CD4-positive, alpha-beta T cell treated with Interferon gamma for 1 hour (primary cell): Measurements from ENCODE around the gene BAZ2B.
"Not testable (repeated sequence)": the region's sequence is repeated elsewhere in the genome, so short reads cannot be mapped to it uniquely, and the experiment has no call there.

ENCODE experiments used
- DNase-seq: peaks from one replicate; pipeline ENCODE4 v3.0.0-alpha.2; 2020

BAZ2B gene

DNA sequence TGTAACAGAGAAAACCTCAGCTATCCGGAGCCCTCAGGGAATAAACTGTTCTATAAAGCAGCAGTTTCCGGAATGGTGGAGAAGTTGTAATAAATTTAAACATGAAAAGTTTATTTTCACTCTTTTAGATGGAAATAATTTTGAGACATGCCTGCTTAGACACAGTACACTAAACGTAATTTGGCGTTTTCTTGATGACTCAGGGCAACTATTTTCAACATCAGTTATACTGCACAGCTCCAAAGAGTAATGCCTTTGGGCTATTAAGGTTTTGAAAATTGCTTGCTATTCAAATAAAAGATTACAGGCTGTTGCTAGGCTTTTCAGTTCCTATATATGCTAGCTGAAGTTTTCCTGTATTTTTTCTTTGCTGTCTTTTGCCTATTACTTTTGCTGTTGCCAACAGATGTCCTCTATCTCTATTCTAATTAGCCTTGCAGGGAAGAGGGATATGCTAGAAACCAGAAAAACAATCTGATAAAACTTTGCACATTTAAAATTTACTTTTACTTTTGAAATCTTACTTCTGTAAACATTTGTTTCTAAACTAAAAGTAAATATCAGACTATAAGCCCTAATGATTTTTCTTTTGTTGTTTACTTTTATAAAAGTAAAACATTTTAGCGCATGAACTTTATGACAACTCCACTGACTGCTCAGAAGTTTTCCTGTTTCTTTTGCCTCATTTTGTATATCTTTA lies 216.5 kb downstream of the BAZ2B start:
- DNase-seq: no peak

DNA sequence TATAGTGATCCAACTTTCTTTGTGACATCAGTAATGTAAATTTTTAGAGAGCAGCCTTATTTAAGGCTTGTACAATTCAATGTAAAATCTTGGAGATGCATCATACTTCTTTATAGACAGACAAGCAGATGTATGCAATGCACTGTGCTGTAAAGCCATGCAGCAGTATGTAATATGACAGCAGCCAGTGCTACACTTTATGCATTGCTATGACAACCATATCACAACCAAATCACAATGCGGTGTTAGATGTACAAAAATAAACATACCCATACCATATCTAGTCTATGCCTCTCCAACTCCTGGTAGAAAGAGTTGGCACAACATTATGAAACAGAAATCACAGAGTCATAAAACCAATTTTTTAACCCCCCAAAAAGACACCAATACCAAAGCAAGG lies 219.5 kb downstream of the BAZ2B start:
- DNase-seq: no peak

DNA sequence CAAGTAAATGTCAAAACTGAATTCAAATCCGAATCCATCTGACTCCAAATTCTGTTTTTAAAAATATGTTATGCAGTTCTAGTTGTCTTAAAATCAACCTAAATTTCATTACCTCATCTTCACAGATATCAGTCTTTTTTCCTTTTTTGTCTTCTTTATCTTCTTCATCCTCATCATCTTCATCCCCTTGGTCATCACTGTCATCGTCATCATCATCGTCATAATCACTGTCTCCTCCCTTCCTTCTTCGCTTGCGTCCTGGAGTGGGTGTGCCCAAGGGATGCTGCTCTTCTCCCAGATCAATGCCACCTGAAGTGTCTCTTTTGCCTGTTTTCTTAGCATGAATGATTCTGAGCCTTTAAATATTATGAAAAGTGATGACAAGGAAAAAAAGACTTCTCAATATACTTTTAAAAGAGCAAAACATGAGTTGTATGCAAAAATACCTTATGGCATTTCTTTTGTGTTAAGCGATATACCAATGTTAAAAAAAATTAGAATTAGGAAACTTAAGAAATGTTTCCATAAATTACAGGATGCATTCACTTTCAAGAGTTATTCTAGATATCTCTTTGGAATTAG lies 233.8 kb downstream of the BAZ2B start:
- DNase-seq: no peak

DNA sequence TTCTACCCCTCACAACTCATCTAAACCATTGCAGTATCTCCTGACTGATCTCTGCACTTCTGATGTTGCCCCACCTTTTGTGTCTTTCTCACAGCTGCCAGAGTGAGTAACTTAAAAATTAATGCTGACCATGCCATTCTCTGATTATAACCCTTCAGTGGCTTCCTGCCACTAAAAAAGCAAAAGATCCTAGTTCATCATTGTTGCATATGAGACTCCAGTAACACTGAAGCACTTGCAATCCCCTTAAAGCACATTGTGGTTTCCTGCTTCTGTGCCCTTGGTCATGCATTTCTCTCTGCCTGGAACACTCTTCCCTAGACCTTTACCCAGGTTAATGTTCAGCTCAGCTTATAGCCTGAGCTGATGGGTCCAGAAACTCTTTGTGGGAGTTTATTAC lies 234.8 kb downstream of the BAZ2B start:
- DNase-seq: no peak

DNA sequence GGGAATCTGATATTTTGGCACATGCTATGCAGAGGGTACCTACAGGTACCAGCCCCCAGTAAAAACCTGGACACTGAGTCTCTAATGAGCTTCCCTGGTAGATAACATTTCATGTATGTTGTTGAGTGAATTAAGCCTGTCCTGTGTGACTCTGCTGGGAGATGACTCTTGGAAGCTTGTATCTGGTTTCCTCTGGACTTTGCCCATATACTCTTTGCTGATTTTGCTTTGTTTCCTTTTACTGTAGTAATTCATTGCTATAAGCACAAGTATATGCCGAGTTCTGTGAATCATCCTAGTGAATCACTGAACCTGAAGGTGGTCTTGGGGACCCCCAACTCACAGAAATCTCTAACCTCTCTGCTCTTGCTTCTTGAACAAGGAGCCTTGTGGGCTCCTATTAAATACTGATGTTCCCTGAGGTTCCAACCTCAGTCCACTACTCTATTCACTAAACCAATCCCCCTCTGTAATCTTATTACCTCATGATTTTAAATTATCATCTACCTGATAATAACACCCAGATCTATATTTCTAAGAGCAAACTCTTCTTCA lies 235.6 kb downstream of the BAZ2B start:
- no peak for DNase-seq

DNA sequence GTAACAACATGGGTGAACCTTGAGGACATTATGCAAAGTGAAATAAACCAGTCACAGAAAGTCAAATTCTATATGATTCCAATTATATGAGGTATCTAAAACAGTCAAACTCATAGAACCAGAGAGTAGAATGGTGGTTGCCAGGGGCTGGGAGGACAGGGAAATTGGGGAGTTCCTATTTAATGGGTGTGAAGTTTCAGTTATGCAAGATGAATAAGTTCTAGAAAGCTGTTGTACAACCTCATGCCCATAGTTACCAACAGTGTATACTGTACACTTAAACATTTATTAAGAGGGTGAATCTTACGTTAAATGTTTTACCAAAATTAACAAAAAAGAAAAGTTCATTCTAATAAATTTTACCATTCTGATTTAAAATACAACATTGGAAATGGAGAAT lies 237.2 kb downstream of the BAZ2B start:
- DNase-seq: no peak

DNA sequence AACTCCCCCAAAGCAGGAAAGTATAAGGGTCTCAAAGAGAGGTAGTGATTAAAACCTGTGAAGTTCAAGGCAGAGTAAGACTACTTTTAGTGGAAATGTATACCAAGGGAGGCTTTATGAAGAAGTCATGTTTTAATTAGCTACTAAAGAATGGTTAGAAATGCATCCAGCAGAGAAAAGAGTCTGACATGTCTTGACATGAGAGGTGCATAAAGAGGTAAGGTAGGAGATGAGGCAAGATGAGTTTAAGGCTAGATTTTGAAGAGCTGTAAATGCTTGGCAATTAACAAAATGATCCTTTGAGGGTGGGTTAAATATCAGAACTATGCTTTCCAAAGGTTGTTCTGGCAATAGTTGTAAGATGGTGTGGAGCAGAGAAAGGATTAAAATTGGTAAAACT lies 241.1 kb downstream of the BAZ2B start:
- no peak for DNase-seq

DNA sequence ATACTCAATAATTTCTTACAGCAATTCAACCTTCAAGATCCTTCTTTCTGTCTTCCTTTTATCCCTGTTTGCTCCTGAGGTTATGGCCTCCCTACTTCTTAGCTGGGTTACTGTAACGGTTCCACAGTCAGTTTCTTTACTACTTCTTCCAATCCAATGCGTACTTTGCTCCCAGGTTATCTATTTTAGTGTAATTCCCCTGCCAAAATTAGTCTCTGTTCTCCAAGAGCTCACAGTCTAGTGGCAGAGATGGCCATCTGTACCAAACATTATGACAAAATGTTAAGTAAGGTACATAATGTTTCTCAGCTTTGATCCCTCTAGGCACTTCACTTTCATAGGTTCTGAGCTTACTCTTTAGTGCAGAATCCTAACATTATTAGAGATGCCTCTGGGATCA lies 244.8 kb downstream of the BAZ2B start:
- DNase-seq: no peak

DNA sequence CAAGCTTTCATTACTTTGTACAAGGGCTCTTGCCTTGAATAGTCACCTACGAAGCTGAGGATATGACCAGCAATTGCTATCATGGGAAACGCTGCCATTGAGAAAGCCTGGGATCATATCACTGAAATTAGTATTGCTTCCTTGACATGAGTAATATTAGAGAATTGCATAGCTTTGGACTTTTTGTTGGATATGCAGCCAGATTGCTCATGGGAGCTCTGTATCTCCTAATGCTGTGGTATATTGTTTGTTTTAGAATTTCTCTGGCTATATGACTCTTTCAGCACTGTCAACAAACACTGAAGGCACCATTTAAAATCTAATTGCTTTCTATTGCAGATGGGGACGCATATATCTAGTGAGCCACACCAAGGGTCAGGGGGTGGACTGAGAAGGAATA lies 249.8 kb downstream of the BAZ2B start:
- DNase-seq: no peak

DNA sequence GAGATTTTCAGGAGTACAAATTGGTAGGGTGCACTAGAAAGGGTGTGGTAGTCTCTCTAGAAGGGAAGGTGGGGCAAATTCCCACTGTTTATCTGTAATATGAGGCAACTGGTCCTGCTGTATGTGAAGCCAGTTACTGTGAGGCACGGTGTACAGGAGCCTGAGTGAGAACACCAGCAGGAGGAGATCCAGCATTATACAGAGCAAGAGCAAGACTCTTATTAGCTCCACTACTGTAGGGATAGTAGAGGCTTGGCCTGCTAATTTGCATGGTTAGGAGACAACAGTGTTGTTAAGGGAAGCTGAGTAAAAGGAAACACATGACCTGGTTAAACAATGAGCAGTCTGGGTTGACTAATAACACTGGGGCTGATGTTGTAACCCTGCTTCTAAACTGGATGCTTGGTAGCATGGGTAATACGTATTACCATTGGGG lies 253.5 kb downstream of the BAZ2B start:
- DNase-seq: no peak

DNA sequence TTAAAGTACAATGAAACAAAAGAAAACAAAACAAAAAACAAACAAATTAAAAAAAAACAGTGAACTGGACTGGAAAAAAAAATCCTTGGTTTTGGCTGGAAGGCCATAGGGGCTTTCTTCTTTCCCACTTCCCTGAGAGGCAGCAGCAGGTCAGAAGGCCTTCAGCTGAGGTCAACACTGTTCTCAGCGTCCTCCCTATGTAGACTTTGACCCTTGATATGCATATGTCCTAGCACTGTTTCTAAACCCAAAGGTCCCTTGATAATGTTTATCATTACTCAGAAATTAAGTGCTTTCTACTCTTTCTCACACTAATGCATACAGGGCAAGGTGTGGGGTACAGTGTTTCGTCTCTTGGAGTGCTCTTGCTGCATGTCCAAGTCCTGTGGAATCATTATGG lies 254.3 kb downstream of the BAZ2B start:
- no peak for DNase-seq

DNA sequence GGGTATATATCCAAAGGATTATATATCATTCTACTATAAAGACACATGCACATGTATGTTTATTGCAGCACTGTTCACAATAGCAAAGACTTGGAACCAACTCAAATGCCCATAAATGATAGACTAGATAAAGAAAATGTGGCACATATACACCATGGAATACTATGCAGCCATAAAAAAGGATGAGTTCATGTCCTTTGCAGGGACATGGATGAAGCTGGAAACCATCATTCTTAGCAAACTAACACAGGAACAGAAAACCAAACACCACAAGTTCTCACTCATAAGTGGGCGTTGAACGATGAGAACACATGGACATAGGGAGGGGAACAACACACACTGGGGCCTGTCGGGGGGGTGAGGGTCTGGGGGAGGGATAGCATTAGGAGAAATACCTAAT lies 254.7 kb downstream of the BAZ2B start:
- not testable (repeated sequence) for DNase-seq

DNA sequence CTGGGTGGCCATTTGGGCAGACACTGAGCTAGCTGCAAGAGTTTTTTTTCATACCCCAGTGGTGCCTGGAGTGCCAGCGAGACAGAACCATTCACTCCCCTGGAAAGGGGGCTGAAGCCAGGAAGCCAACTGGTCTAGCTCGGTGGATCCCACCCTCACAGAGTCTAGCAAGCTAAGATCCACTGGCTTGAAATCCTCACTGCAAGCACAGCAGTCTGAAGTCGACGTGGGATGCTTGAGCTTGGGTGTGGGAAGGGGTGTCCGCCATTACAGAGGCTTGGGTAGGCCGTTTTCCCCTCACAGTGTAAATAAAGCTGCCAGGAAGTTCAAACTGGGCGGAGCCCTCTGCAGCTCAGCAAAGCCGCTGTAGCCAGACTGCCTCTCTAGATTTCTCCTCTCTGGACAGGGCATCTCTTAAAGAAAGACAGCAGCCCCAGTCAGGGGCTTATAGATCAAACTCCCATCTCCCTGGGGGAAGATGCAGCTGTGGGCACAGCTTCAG lies 260.2 kb downstream of the BAZ2B start:
- no peak for DNase-seq

DNA sequence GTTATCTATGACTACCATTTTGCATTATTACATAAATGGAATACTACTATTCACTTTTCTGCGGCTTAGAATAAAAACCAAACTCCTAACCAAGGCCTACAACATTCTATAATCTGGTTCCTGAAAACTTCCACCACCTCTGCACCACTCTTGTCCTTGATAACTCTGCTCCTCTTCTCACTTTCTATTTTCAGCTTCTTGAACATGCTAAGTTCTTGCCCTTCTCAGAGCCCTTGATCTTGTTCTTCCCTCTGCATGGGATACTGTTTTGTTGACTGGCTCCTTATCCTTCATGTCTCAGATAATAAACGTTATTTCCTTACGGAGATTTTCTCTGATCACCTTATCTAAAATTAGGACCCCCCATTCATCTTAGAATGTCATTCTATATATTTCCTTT lies 264.4 kb downstream of the BAZ2B start:
- no peak for DNase-seq

DNA sequence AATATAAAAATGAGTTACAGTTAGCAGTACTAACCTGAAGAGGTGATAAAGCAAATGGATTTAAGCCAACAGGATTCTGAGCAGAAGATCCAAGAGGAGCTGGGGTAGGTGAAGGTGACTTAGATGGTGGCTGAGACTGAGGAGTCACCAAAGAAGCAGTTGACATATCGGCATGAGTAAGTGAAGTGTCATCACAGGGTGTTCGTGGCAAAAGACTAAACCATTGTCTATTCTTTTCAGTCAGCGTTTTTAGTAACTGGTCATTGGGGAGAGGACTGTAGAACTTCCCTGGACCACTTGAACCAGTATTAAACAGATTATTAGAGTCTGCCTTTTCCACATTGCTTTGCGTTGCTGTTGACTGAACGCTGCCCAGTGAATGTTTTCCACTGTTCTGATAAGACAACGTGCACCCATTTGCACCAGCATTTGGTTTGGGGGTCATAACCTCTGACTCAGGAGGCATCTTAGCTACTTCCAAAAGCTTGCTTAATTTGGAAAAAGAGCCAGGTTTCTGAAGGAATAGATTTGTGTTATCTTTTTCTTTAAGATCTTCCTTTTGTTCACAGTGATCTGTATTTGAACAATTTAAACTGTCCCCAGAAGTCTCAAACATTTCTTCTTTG lies 266.6 kb downstream of the BAZ2B start:
- DNase-seq: no peak

DNA sequence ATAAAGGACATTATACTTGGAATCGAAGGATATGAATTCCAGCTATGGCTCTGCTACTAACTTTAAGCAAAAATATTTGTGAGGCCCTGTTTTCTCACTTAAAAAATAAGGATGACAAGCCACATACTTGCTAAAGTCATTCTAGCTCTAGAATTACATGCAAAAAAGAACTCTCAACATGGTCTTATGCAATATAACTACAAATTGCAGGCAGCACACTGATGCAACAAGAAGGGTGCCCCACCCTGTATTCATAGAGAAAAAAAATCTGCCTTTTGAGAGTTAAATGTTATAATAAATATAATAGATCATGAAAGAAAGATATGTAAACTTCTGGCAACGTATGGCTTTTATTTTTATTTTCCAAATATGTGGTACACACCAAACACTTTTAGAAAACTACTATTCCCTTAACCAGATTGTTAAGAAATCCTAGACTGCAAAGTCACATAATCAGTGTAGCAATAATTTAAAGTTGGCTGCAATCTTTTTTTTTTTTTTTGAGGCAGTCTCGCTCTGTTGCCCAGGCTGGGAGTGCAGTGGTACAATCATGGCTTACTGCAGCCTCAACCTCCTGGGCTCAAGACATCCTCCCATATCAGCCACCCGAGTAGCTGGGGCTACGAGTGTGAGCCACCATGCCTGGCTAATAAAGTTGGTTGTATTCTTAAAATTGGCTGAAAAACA lies 289.6 kb downstream of the BAZ2B start:
- no peak for DNase-seq

DNA sequence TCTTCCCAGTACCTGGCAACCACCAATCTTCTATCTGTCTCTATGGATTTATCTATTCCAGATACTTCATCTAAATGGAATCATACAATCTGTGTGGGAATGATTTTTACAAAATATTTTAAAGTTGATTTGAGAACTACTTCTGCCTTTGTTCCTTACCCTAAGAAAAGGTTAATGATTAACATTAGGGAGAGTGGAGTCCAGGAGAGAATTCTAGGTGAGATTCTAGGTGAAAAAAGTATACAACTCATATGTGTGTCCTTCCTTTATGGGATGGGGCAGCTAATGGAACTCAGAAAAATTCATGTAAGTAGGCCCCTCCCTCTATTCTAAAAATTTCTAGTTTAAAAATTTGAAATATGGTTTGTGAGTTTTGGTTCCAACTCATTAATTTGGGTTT lies 293.9 kb downstream of the BAZ2B start:
- no peak for DNase-seq

DNA sequence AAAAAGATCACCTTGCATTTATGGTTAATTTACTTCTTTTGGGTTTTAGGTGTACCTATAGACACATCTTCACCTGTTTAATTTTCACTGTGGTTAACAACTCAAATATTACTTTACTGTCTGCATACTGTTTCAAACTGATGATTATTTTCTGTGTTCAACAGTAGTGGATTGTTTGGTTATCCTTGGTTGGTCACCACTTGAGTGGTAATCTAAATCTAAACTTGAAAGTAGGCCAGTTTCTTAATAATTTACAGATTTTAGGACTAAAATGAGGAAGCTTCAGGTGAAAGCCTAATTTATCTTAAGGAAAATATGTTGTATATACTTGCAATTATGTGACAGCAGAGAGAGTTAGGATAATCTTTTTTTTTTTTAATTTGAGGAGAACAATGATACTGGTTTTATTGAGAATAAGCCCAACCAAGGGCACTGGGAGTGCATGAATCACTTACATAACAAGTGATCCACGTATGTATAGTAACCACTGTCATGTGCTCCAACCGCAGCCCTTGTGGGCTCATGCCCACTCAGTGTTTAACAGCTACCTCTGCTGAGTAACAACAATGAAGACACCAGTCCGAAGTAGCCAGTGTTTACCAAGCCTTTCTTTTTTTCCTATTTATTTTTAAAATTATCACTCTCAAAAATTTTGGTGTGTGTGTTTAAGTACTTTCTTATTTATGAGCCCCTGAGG lies 298.8 kb downstream of the BAZ2B start:
- no peak for DNase-seq

DNA sequence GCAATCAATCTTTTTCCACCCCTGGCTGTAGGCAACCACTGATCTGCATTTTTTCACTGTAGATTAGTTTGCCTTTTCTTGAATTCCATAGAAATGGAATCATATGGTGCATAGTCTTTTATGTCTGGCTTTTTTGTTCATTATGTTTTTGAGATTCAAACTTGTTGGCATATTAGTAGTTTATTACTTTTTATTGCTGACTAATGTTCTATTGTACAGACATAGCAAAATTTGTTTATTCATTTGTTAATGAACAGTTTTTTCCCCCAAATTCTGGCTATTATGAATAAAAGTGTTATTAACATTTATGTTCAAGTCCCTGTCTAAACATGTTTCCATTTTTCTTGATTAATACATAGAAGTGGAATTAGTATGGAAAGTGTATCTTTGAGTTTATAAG lies 308.4 kb downstream of the BAZ2B start:
- no peak for DNase-seq

DNA sequence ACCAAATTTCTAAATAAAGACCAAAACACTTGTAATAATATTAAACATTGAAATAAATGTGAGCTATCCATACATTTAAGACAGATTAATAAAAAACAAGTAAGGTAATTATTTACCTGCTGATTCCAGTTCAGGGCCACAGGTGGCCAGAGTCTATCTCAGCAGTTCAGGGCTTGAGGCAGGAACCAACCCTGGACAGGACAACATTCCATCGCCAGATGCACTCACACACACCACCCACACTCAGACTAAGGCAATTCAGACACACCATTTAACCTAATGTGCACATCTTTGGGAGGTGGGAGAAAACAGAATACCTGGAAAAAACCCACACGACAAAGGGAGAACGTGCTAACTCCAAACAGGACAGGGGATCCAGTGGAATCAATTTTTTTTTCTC lies 315.8 kb downstream of the BAZ2B start:
- DNase-seq: no peak

DNA sequence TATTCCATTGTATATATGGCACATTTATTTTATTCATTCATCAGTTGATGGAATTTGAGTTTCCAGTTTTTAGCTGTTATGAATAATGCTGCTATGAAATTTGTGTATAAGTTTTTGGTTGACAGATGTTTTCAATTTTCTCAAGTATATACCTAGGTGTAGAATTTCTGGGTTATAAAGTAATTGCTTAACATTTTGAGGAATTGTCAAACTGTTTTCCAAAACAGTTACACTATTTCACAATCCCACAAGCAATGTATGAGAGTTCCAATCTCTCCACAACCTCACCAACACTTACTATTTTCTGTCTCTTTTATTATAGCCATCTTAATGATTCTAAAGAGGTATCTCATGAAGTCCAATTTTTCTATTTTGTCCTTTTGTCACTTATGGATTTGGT lies 317.4 kb downstream of the BAZ2B start:
- no peak for DNase-seq

DNA sequence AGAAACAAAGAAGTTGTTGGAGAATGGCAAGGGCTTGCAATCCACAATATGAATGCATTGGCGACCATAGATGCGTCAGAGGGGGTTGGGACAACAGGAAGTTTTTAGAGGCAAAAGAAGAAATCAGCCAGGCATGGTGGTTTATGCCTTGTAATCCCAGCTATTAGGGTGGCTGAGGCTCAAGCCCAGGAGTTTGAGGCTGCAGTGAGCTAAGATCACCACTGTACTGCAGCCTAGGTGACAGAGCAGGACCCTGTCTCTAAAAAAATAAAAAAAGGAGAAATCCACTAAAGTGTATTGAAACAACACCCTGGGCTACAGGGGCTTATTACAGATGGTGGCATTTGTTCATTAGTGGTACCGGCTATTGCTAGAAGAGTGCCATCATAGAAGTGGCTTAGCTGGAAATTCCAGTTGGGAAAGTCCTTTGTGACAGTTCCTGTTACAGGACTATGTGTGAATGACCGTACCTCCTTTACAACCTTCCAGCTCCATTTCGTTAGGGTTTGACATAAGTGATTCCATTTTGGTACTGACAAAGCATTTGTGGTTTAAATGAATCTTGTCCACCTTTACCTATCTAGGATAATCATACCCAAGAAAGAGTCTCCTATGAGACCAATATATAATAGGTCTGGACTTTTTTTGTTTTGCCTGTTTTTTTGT lies 319.2 kb downstream of the BAZ2B start:
- DNase-seq: no peak
